WTC11 (cell line): ENCODE results near the gene RNF145.

ENCODE experiments used
- CTCF ChIP-seq: fragments of 200-600 bp; IDR thresholded peaks from 2 replicates; pipeline ENCODE4 v1.8.0; 2022; ENCODE audit warnings: antibody characterized with exemption
- MAX ChIP-seq: sonication (generic); formaldehyde crosslinking; IDR thresholded peaks from 2 replicates; pipeline ENCODE4 v1.8.0; 2022; ENCODE audit warnings: mild to moderate bottlenecking, missing genetic modification reagents
- ZBTB43 ChIP-seq: sonication (generic); formaldehyde crosslinking; IDR thresholded peaks from 2 replicates; pipeline ENCODE4 v1.8.1; 2023; ENCODE audit warnings: mild to moderate bottlenecking, missing genetic modification reagents
- ZNF317 ChIP-seq: sonication (generic); formaldehyde crosslinking; IDR thresholded peaks from 2 replicates; pipeline ENCODE4 v1.8.1; 2023; ENCODE audit warnings: low read depth, mild to moderate bottlenecking, moderate library complexity, missing genetic modification reagents, borderline replicate concordance

GRCh38 chr5:159243385-159243784, 34.0 kb upstream of the RNF145 start:
- TF ChIP-seq MAX (CRISPR knock-in tag) (no peak), CTCF (no peak), ZBTB43 (CRISPR knock-in tag) (no peak), ZNF317 (CRISPR knock-in tag) (no peak)
